ENCODE measurements around the gene ARL10.

Gene ARL10

GRCh38 chr5:176414704-176415103, 49.4 kb downstream of the ARL10 start:
- no peak for DNase-seq

DNA sequence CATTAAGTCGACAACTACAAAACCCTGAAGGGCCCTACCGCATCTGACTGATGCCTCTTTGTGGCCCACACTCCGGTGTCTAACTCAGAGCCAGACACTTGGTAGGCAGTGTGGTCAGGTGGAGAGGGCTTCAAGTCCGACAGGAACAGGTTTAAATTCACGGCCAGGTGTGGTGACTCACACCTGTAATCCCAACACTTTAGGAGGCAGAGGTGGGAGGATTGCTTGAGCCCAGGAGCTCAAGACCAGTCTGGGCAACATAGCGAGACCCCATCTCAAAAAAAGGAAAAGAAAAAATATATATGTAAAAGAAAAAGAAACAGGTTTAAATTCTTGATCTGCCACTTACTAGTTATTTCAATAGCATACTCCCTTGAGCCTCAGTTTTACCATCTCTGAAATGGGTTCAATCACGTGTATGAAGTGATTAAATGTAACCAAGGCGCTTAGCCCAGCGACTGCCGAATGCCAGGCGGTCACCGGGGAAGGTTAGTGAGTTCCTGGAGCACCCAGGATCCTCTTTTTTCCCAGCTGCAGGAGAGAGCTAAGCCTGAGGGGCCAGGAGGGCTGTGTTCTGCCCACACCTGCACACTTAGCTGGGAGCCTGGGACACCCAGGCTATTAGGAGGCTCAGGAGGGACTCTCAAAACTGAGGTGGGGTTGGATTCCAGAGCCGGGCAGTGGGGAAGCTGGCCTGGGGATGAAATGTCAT, 50.1 kb downstream of the ARL10 start:
- DNase-seq = peak; percentile 13

DNA sequence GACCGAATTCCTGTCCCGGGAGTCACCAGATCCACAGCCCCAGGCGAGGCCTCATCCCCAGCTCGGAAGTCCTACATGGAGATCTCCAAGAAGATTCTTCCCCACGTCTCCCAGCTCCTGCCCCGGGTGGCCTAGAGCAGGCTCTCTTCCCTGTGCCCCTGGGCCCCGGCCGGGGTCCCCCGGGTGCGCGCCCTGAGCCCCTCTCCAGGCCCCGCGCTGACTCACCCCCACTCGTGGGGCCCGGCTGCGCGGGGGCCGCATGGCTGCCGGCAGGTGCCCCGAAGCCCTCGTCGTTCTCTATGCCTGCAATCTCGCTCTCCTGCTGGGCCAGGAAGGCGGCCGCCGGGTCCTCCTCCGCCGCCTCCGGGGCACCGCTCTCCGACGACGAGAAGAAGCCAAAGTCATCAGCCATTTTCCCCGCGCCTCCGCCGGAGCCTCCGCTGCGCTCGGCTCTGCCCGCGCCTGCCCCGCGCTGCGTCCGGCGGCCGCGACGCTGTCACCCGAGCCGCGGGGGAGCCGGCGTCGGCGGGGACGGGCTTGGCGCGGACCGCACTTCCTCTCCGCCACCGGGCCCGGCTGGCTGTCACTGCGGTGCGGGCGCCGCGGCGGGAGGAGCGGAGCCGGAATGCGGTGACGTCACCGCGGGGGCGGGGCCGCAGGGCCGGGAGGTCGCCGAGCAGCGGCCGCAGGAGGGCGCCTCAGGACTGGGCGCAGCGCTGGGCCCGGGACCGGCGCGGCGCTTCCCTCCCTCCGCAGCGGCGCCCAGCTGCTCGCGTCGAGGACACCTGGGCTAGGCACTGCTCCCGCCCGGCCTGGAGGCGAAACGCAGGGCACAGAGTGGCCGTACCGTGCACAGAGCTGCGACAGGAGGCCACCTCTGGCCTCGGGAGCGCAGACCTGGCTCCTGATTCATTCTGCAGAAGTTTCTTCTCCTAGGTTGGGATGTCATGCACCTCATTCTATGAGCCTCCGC, 51.0 kb downstream of the ARL10 start, which contains the start of gene CLTB:
Gene CLTB (minus strand): TSS at position 588 of the 973 bp plus-strand sequence. CDS start 176 bp downstream, at position 412.
- DNase-seq = peak; percentile 76

- DNase-seq = no peak
Observed at GRCh38 chr5:176416965-176417364, 51.7 kb downstream of the ARL10 start.

DNA sequence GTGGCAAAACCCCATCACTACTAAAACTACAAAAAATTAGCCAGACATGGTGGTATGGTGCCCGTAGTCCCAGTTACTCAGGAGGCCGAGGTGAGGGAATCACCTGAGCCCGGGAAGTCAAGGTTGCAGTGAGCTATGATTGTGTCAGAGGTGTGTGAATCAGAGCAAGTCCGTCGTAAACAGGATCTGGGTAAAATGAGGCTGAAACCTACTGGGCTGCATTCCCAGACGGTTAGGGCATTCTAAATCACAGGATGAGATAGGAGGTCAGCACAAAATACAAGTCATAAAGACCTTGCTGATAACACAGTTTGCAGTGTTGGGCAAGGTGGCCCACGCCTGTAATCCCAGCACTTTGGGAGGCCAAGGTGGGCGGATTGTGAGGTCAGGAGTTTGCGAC, 53.0 kb downstream of the ARL10 start:
- DNase-seq = no peak

GRCh38 chr5:176420086-176420485, 54.8 kb downstream of the ARL10 start:
- no peak for DNase-seq

- DNase-seq = no peak
Observed at GRCh38 chr5:176420972-176421544, 55.8 kb downstream of the ARL10 start.

DNA sequence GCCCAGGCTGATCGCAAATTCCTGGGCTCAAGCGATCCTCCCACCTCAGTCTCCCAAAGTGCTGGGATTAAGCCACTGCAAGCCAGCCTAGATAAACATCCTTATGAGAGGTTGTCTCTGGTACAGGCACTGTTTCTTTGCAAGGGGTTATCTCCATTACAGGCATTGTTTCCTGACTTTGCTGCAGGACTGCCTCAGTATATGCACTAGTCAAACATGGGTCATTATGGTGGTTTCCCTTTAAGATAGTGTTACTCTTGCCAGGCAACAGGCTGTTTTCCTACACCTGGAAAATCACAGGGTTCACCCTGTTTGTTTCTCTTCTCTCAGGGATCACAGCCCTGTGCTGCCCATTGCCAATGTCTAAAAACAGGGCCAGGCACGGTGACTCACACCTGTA, 58.9 kb downstream of the ARL10 start:
- no peak for DNase-seq

DNA sequence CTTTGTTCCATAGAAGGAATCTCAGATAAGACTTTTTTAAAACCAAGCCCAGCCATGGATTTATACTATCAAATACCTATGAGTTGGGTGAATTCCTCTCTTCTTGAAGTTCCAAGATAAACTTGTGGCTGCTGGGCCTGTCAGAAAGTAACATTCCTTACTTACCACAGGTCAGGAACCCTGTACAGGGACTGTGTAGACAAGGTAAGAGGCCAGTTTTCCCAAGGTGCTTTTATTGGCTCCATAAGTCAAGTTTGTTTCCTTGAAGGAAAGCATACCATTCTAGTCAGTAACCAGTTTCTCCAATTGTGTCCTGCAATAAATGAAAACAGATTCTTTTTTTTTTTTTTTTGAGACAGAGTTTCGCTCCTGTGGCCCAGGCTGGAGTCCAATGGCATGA, 59.9 kb downstream of the ARL10 start:
- no peak for DNase-seq

DNA sequence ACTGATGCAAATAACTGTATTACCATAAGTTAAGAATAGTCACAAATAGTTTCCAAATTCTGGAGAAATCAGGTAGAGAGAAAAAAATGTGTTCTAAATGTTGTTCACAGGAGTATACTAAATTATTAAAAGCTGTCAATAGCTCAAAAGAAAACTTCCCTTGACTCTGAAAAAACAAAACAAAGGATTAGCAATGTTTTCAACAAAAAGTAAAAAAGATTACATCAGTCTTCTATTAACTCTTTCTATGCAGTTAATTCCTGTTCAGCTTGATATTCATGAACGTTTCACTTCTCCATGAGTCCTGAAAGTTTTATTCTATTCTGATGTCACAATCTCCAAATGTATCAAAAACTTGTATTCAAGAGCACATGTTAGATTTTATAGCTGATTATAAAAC, 60.5 kb downstream of the ARL10 start:
- no peak for DNase-seq

DNA sequence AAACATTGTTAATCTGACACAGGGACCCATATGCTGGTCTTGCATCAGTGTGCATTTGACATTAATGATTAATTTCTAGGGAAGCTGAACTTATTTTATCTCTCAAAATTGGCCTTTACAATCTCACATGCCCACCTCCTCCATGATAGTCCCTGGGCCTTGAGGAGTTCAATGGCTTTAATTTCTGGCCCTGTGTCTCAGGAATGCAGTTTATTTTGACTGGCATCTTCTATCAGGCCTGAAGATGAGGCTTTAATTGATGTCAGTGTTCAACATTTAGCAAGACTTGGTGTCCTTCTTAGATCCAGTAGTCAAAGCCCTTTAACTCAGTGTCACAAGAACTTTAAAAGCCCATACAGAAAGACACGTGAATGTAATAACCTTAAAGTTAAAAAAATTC, 61.6 kb downstream of the ARL10 start:
- no peak for DNase-seq

DNA sequence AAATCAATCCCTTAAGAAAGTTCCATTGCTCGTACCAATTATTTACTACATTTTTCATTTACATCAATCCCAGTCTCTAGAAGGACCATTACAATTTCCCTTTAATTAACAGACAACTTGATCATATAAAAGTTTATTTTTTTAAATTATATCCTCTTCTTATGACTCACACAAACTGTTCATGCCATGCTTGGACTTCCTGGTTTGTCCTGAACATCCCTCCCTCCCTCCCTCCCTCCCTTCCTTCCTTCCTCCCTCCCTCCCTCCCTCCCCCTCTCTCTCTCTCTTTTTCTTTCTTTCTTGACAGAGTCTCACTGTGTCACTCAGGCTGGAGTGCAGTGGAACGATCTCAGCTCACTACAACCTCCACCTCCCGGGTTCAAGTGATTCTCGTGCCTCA, 62.7 kb downstream of the ARL10 start:
- DNase-seq = peak; percentile 19

DNA sequence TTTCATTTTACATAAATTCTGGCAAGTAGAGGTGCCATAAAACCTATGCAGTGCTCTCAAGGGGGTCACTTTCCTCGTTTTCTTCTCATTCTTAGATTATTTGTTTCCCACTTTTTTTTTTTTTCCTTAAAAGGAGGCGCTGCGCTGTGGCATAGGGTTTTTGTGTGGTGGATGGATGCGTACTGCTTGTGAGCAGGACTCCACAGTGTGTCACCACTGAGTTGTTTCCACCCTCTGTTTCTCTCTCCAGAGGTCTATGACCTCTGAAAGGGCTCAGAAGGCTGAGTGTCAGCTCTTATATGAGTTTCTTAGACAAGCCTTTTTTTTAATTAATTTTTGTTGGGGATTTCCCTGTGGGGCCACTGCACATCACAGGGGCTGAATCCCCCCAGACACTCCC, 64.7 kb downstream of the ARL10 start:
- peak; percentile 35 for DNase-seq

Measured in MV-4-11 (cell line).